ENCODE measurements around the gene CXCL10. TPM values are rescaled to one million over a fixed set of nuclear protein-coding genes. Genes with fewer than 3 reads are reported as not detected.

Gene CXCL10
- total RNA-seq, 4 donors from 2014 or later = 0.50 TPM; not detected in 3

- 87% methylated on average over 3 of the region's 3 CpGs for WGBS
- H3K9me3 ChIP-seq = no peaks in the 10 kb centered on the region
- H3K4me3 ChIP-seq = no peak overlapping the region
- TF ChIP-seq POLR2A (IDR thresholded peaks at IDR 0.05; ENCODE audit: low read depth) (no peak), CTCF (IDR thresholded peaks at IDR 0.05) (no peak), POLR2AphosphoS5 (IDR thresholded peaks at IDR 0.05) (no peak), EP300 (IDR thresholded peaks at IDR 0.05) (no peak)
- no peaks in the 10 kb centered on the region for H3K27me3 ChIP-seq
- H3K4me1 ChIP-seq = peaks cover 0 to 5% (median 0%) of the 10 kb centered on the region in 4 donors
- intact Hi-C loops (cut with DNase I) = no loop called here
- no peak overlapping the region for H3K27ac ChIP-seq (replicated peaks in 1 of 4)
- no peaks in the 10 kb centered on the region for H3K36me3 ChIP-seq
- DNase-seq (ENCODE audit: extremely low spot score) = no peak
Measured at GRCh38 chr4:76036855-76037254, 13.6 kb upstream of the CXCL10 start.

GRCh38 chr4:76035799-76036380 lies 12.6 kb upstream of the CXCL10 start, which contains the start of gene CXCL11:
Gene CXCL11, minus strand, starts transcription at chr4:76036070. Its CDS starts 83 bp downstream, at chr4:76035987.
- TF ChIP-seq POLR2AphosphoS5 (IDR thresholded peaks at IDR 0.05) (no peak), CTCF (IDR thresholded peaks at IDR 0.05) (no peak), EP300 (IDR thresholded peaks at IDR 0.05) (no peak), POLR2A (IDR thresholded peaks at IDR 0.05; ENCODE audit: low read depth) (no peak)
- WGBS = 87% methylated on average over 2 of the region's 2 CpGs
- intact Hi-C loops (cut with DNase I) = no loop called here

GRCh38 chr4:76035141-76035540 lies 11.8 kb upstream of the CXCL10 start:
- no peak for TF ChIP-seq EP300 (IDR thresholded peaks at IDR 0.05)
- no peak for TF ChIP-seq POLR2AphosphoS5 (IDR thresholded peaks at IDR 0.05)
- no peak for TF ChIP-seq POLR2A (IDR thresholded peaks at IDR 0.05; ENCODE audit: low read depth)
- no peak for DNase-seq (ENCODE audit: extremely low spot score)
- Histone ChIP-seq H3K27me3 (no peaks in the 10 kb centered on the region), H3K9me3 (no peaks in the 10 kb centered on the region), H3K36me3 (no peaks in the 10 kb centered on the region), H3K4me3 (no peak overlapping the region), H3K4me1 (peaks cover 0 to 5% (median 0%) of the 10 kb centered on the region in 4 donors), H3K27ac (replicated peaks in 1 of 4) (no peak overlapping the region)
- intact Hi-C loops (cut with DNase I) = no loop called here
- WGBS = 57% methylated on average over 3 of the region's 3 CpGs

More at GRCh38 chr4:76035799-76036380, 12.6 kb upstream of the CXCL10 start, which contains the start of gene CXCL11:
- peaks cover 0 to 5% (median 0%) of the 10 kb centered on the region in 4 donors for H3K4me1 ChIP-seq
- H3K36me3 ChIP-seq = no peaks in the 10 kb centered on the region
- no peaks in the 10 kb centered on the region for H3K9me3 ChIP-seq
- no peak within 1 kb of the TSS for H3K27ac ChIP-seq (replicated peaks in 1 of 4)
- H3K4me3 ChIP-seq = no peak within 1 kb of the TSS
- DNase-seq (ENCODE audit: extremely low spot score) = no peak
- H3K27me3 ChIP-seq = no peaks in the 10 kb centered on the region

GRCh38 chr4:76029300-76029699 lies 6.0 kb upstream of the CXCL10 start:
- Histone ChIP-seq H3K27me3 (no peaks in the 10 kb centered on the region), H3K4me1 (peaks cover 0 to 10% (median 3%) of the 10 kb centered on the region in 4 donors), H3K27ac (replicated peaks in 1 of 4) (no peak overlapping the region), H3K9me3 (no peaks in the 10 kb centered on the region), H3K36me3 (no peaks in the 10 kb centered on the region), H3K4me3 (no peak overlapping the region)
- no peak for TF ChIP-seq CTCF (IDR thresholded peaks at IDR 0.05)
- TF ChIP-seq EP300 (IDR thresholded peaks at IDR 0.05) = no peak
- no peak for TF ChIP-seq POLR2A (IDR thresholded peaks at IDR 0.05; ENCODE audit: low read depth)
- TF ChIP-seq POLR2AphosphoS5 (IDR thresholded peaks at IDR 0.05) = no peak
- 73% methylated on average over 2 of the region's 2 CpGs for WGBS
- no peak for DNase-seq (ENCODE audit: extremely low spot score)
- intact Hi-C loops (cut with DNase I) = no loop called here

- TF ChIP-seq POLR2AphosphoS5 (IDR thresholded peaks at IDR 0.05) = no peak
- Histone ChIP-seq H3K4me3 (peak overlapping the region; percentile 24 to 48 (median 34)), H3K27me3 (no peaks in the 10 kb centered on the region), H3K9me3 (no peaks in the 10 kb centered on the region), H3K27ac (replicated peaks in 1 of 4) (peak overlapping the region in 1 of 4 donors; percentile 24), H3K4me1 (peaks cover 0 to 10% (median 3%) of the 10 kb centered on the region in 4 donors), H3K36me3 (no peaks in the 10 kb centered on the region)
- 6% methylated on average over 6 of the region's 6 CpGs for WGBS
- intact Hi-C loops (cut with DNase I) = no loop called here
- no peak for DNase-seq (ENCODE audit: extremely low spot score)
Measured at GRCh38 chr4:76028350-76028765, 5.1 kb upstream of the CXCL10 start.
